Measurements from ENCODE around the gene CDHR3. TPM values are rescaled to one million over a fixed set of nuclear protein-coding genes. Genes with fewer than 3 reads are reported as not detected.
A peak's percentile ranks its signal among the peaks of the same experiment; 100 is the strongest.

The CDHR3 gene
- total and polyA plus RNA-seq, 9 of the 15 experiments (the other 6 are each of a cell fraction or from before 2014, with no cell fraction given) = 0.03 to 0.66 (median 0.24) TPM; not detected in 1

DNA sequence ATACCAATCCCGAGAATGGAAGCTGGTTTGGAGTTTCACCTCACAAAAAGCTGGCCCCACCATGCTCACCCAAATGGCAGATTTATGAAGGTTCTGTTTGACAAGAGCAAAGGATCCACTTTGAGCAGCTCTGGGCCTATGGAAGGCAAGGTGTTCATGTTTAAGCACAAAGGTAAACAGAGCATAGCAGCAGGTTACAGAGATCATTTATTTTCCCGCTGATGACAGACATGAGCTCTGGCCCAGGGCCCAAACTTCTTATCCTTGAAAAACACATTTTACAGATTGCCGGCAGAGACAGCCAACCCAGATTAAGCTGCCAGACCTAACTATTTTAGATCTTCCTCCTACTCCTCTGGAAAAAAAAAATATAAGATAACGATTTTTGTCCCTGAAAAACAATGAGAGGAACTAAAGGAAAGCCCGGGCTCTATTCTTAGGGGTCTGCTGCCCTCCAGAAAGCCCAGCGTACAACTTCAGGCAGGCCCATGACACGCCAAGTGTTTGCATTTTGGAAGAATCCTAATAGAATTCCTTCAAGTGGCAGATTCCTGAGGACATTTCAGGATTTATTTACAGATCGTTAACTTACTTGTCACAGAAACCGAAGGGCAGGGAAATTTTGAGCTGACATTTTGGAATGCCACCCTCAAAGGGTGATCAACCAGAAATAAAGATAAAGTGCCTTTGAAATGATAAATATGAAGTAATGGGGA is 109.1 kb downstream of the CDHR3 start (continued):
- TF ChIP-seq, protein P1, sequence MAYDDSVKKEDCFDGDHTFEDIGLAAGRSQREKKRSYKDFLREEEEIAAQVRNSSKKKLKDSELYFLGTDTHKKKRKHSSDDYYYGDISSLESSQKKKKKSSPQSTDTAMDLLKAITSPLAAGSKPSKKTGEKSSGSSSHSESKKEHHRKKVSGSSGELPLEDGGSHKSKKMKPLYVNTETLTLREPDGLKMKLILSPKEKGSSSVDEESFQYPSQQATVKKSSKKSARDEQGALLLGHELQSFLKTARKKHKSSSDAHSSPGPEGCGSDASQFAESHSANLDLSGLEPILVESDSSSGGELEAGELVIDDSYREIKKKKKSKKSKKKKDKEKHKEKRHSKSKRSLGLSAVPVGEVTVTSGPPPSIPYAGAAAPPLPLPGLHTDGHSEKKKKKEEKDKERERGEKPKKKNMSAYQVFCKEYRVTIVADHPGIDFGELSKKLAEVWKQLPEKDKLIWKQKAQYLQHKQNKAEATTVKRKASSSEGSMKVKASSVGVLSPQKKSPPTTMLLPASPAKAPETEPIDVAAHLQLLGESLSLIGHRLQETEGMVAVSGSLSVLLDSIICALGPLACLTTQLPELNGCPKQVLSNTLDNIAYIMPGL (CRISPR knock-in tag; IDR thresholded peaks at IDR 0.05) = no peak
- TF ChIP-seq STAT5A (IDR thresholded peaks at IDR 0.05; ENCODE audit: borderline replicate concordance, low read length) = peak; percentile 92
- TF ChIP-seq, protein P2, sequence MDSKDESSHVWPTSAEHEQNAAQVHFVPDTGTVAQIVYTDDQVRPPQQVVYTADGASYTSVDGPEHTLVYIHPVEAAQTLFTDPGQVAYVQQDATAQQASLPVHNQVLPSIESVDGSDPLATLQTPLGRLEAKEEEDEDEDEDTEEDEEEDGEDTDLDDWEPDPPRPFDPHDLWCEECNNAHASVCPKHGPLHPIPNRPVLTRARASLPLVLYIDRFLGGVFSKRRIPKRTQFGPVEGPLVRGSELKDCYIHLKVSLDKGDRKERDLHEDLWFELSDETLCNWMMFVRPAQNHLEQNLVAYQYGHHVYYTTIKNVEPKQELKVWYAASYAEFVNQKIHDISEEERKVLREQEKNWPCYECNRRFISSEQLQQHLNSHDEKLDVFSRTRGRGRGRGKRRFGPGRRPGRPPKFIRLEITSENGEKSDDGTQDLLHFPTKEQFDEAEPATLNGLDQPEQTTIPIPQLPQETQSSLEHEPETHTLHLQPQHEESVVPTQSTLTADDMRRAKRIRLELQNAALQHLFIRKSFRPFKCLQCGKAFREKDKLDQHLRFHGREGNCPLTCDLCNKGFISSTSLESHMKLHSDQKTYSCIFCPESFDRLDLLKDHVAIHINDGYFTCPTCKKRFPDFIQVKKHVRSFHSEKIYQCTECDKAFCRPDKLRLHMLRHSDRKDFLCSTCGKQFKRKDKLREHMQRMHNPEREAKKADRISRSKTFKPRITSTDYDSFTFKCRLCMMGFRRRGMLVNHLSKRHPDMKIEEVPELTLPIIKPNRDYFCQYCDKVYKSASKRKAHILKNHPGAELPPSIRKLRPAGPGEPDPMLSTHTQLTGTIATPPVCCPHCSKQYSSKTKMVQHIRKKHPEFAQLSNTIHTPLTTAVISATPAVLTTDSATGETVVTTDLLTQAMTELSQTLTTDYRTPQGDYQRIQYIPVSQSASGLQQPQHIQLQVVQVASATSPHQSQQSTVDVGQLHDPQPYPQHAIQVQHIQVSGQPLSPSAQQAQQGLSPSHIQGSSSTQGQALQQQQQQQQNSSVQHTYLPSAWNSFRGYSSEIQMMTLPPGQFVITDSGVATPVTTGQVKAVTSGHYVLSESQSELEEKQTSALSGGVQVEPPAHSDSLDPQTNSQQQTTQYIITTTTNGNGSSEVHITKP (IDR thresholded peaks at IDR 0.05; ENCODE audit: partially characterized antibody) = peak; percentile 8
- TF ChIP-seq HMG20A (CRISPR knock-in tag; conservative IDR thresholded peaks at IDR 0.05) = no peak
- TF ChIP-seq, protein P3, sequence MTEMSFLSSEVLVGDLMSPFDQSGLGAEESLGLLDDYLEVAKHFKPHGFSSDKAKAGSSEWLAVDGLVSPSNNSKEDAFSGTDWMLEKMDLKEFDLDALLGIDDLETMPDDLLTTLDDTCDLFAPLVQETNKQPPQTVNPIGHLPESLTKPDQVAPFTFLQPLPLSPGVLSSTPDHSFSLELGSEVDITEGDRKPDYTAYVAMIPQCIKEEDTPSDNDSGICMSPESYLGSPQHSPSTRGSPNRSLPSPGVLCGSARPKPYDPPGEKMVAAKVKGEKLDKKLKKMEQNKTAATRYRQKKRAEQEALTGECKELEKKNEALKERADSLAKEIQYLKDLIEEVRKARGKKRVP (CRISPR knock-in tag; IDR thresholded peaks at IDR 0.05) = peak; percentile 76
- TF ChIP-seq ZNF146 (CRISPR knock-in tag; IDR thresholded peaks at IDR 0.05; ENCODE audit: unreplicated experiment) = no peak
- no peak for TF ChIP-seq TFAM (CRISPR knock-in tag; conservative IDR thresholded peaks at IDR 0.05)
- TF ChIP-seq ZNF57 (CRISPR knock-in tag; IDR thresholded peaks at IDR 0.05) = no peak
- TF ChIP-seq, protein P4, sequence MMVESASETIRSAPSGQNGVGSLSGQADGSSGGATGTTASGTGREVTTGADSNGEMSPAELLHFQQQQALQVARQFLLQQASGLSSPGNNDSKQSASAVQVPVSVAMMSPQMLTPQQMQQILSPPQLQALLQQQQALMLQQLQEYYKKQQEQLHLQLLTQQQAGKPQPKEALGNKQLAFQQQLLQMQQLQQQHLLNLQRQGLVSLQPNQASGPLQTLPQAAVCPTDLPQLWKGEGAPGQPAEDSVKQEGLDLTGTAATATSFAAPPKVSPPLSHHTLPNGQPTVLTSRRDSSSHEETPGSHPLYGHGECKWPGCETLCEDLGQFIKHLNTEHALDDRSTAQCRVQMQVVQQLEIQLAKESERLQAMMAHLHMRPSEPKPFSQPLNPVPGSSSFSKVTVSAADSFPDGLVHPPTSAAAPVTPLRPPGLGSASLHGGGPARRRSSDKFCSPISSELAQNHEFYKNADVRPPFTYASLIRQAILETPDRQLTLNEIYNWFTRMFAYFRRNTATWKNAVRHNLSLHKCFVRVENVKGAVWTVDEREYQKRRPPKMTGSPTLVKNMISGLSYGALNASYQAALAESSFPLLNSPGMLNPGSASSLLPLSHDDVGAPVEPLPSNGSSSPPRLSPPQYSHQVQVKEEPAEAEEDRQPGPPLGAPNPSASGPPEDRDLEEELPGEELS (CRISPR knock-in tag; IDR thresholded peaks at IDR 0.05; ENCODE audit: borderline replicate concordance) = no peak
- TF ChIP-seq TBL1XR1 (IDR thresholded peaks at IDR 0.05; ENCODE audit: low read length in 2 of 2) = peak in 1 of 2 experiments; percentile 99; a peak in 2 of 4 replicates
- no peak for TF ChIP-seq TGIF2 (CRISPR knock-in tag; IDR thresholded peaks at IDR 0.05)
- no peak for TF ChIP-seq RBM39 (optimal IDR thresholded peaks at IDR 0.05; ENCODE audit: low read depth, low read length)
- peak; percentile 89 for TF ChIP-seq MEF2D (tag; conservative IDR thresholded peaks at IDR 0.05; ENCODE audit: low read depth)
- no peak for TF ChIP-seq ZNF165 (CRISPR knock-in tag; IDR thresholded peaks at IDR 0.05; ENCODE audit: borderline replicate concordance)
- peak; percentile 99 for TF ChIP-seq CTBP1 (IDR thresholded peaks at IDR 0.05; ENCODE audit: borderline replicate concordance)
- TF ChIP-seq ZNF695 (CRISPR knock-in tag; IDR thresholded peaks at IDR 0.05) = no peak
- TF ChIP-seq, protein P5, sequence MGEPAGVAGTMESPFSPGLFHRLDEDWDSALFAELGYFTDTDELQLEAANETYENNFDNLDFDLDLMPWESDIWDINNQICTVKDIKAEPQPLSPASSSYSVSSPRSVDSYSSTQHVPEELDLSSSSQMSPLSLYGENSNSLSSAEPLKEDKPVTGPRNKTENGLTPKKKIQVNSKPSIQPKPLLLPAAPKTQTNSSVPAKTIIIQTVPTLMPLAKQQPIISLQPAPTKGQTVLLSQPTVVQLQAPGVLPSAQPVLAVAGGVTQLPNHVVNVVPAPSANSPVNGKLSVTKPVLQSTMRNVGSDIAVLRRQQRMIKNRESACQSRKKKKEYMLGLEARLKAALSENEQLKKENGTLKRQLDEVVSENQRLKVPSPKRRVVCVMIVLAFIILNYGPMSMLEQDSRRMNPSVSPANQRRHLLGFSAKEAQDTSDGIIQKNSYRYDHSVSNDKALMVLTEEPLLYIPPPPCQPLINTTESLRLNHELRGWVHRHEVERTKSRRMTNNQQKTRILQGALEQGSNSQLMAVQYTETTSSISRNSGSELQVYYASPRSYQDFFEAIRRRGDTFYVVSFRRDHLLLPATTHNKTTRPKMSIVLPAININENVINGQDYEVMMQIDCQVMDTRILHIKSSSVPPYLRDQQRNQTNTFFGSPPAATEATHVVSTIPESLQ (CRISPR knock-in tag; IDR thresholded peaks at IDR 0.05) = peak; percentile 89; the same call in 1 of the 2 replicates

Measured in K562 (cell line).